ENCODE data around the gene ABCG1.

ABCG1 gene

GRCh38 chr21:42266971-42267556 is 48.1 kb downstream of the ABCG1 start:
- in situ Hi-C loops (cut with MboI; ENCODE audit: low sequenced_read_pairs), result no loop called here

- in situ Hi-C loops (cut with MboI; ENCODE audit: low sequenced_read_pairs), result no loop called here
Measured at GRCh38 chr21:42269386-42269785, 50.4 kb downstream of the ABCG1 start.

- in situ Hi-C loops (cut with MboI; ENCODE audit: low sequenced_read_pairs), result no loop called here
Measured at GRCh38 chr21:42271065-42271464, 52.1 kb downstream of the ABCG1 start.

GRCh38 chr21:42272109-42272962 is 53.4 kb downstream of the ABCG1 start:
- in situ Hi-C loops (cut with MboI; ENCODE audit: low sequenced_read_pairs), result no loop called here

- in situ Hi-C loops (cut with MboI; ENCODE audit: low sequenced_read_pairs), result no loop called here
Measured at GRCh38 chr21:42272984-42273600, 54.2 kb downstream of the ABCG1 start.

GRCh38 chr21:42276076-42276475 is 57.1 kb downstream of the ABCG1 start:
- in situ Hi-C loops (cut with MboI; ENCODE audit: low sequenced_read_pairs), result no loop called here

- in situ Hi-C loops (cut with MboI; ENCODE audit: low sequenced_read_pairs), result no loop called here
Measured at GRCh38 chr21:42276526-42277154, 57.7 kb downstream of the ABCG1 start.

GRCh38 chr21:42277593-42277992 is 58.7 kb downstream of the ABCG1 start:
- in situ Hi-C loops (cut with MboI; ENCODE audit: low sequenced_read_pairs), result no loop called here

GRCh38 chr21:42278451-42279149 is 59.7 kb downstream of the ABCG1 start:
- in situ Hi-C loops (cut with MboI; ENCODE audit: low sequenced_read_pairs), result no loop called here

- in situ Hi-C loops (cut with MboI; ENCODE audit: low sequenced_read_pairs), result no loop called here
Measured at GRCh38 chr21:42279341-42279871, 60.5 kb downstream of the ABCG1 start.

GRCh38 chr21:42279888-42280287 is 60.9 kb downstream of the ABCG1 start:
- in situ Hi-C loops (cut with MboI; ENCODE audit: low sequenced_read_pairs), result no loop called here

- in situ Hi-C loops (cut with MboI; ENCODE audit: low sequenced_read_pairs), result no loop called here
Measured at GRCh38 chr21:42280356-42281180, 61.6 kb downstream of the ABCG1 start.

GRCh38 chr21:42281181-42281680 is 62.3 kb downstream of the ABCG1 start:
- in situ Hi-C loops (cut with MboI; ENCODE audit: low sequenced_read_pairs), result no loop called here

GRCh38 chr21:42282021-42282420 is 63.1 kb downstream of the ABCG1 start:
- in situ Hi-C loops (cut with MboI; ENCODE audit: low sequenced_read_pairs), result no loop called here

- in situ Hi-C loops (cut with MboI; ENCODE audit: low sequenced_read_pairs), result no loop called here
Measured at GRCh38 chr21:42282715-42283114, 63.8 kb downstream of the ABCG1 start.

GRCh38 chr21:42285569-42286245 is 66.8 kb downstream of the ABCG1 start:
- in situ Hi-C loops (cut with MboI; ENCODE audit: low sequenced_read_pairs), result no loop called here

- in situ Hi-C loops (cut with MboI; ENCODE audit: low sequenced_read_pairs), result no loop called here
Measured at GRCh38 chr21:42286416-42286815, 67.5 kb downstream of the ABCG1 start.

GRCh38 chr21:42287193-42288083 is 68.5 kb downstream of the ABCG1 start:
- in situ Hi-C loops (cut with MboI; ENCODE audit: low sequenced_read_pairs), result no loop called here
